ENCODE results near the gene CYB5R3. TPM values are rescaled to one million over a fixed set of nuclear protein-coding genes. Genes with fewer than 3 reads are reported as not detected.

The CYB5R3 gene
- polyA plus RNA-seq, 2 of the 4 experiments (the other 2 are of a cell fraction), result 30.8 to 51.8 TPM

- Histone ChIP-seq H3K4me2 (no peak overlapping the region), H3K27ac (no peak overlapping the region), H3K4me1 (peaks cover 4% of the 10 kb centered on the region; the same call in 2 of the 3 replicates), H3K4me3 (no peak overlapping the region), H3K9me3 (no peaks in the 10 kb centered on the region)
- ChIA-PET POLR2A (no interaction called here), CTCF (interaction anchor here (0.8 to 1.3 kb wide), 3 partner anchors 23 to 242 kb away, joined by 3 read pairs; partner anchors contain the start of gene CYB5R3)
- no peak for TF ChIP-seq JUNB (IDR thresholded peaks at IDR 0.05)
- no peak for TF ChIP-seq POLR2AphosphoS2 (conservative IDR thresholded peaks at IDR 0.05; ENCODE audit: low read length)
- TF ChIP-seq BHLHE40 (IDR thresholded peaks at IDR 0.05; ENCODE audit: low read depth, low read length), result no peak
- no peak for TF ChIP-seq USF2 (IDR thresholded peaks at IDR 0.05)
- no peak for TF ChIP-seq ESRRA (IDR thresholded peaks at IDR 0.05; ENCODE audit: borderline replicate concordance, low read length)
- no peak for TF ChIP-seq RARB (CRISPR knock-in tag; IDR thresholded peaks at IDR 0.05)
- no peak for TF ChIP-seq KDM1A (IDR thresholded peaks at IDR 0.05; ENCODE audit: low read depth)
- no peak for TF ChIP-seq ZC3H11A (IDR thresholded peaks at IDR 0.05)
- TF ChIP-seq EHMT2 (IDR thresholded peaks at IDR 0.05; ENCODE audit: low read depth), result no peak
- TF ChIP-seq MAFK (IDR thresholded peaks at IDR 0.05; ENCODE audit: partially characterized antibody), result no peak
- no peak for TF ChIP-seq CHD4 (IDR thresholded peaks at IDR 0.05; ENCODE audit: borderline replicate concordance)
- no peak for TF ChIP-seq SMC3 (IDR thresholded peaks at IDR 0.05)
- TF ChIP-seq ELK1 (IDR thresholded peaks at IDR 0.05; ENCODE audit: low read depth, low read length), result no peak
- TF ChIP-seq CEBPB (IDR thresholded peaks at IDR 0.05), result no peak
- DNase-seq (ENCODE audit: low read depth in 1 of 2, low spot score in 1 of 2) (no peak), ATAC-seq (no peak), FAIRE-seq (no peak)
- WGBS (ENCODE audit: missing lambda C conversion rate), result 100% methylated on average over 6 of the region's 7 CpGs
These were observed 22.8 kb downstream of the CYB5R3 start for GRCh38 chr22:42626431-42626830.

DNA sequence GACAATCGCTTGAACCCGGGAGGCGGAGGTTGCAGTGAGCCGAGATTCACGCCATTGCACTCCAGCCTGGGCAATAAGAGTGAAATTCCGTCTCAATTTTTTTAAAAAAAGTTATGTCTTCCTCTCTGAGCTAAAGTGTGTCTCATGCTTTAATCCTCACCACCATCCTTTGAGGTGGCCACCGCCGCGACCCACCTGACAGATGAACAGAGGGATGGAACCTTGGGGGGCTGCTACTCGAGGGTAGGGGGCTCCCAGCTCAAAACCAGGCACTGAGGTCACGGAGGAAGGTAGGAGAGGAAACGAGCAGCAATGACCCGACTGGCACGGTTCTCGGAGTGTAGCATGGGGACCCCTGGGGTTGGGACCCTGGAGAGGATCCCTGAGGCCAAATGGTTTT, 23.8 kb downstream of the CYB5R3 start:
- no peak for TF ChIP-seq RAD21 (conservative IDR thresholded peaks at IDR 0.05 in 1 of 2, IDR thresholded peaks at IDR 0.05 in 1 of 2)
- no peak for TF ChIP-seq ATOH8 (CRISPR knock-in tag; IDR thresholded peaks at IDR 0.05; ENCODE audit: low read depth)
- TF ChIP-seq CHD4 (IDR thresholded peaks at IDR 0.05; ENCODE audit: borderline replicate concordance), result no peak
- no peak for TF ChIP-seq MYC (IDR thresholded peaks at IDR 0.05; ENCODE audit: borderline replicate concordance, low read length)
- no peak for TF ChIP-seq CBX8 (IDR thresholded peaks at IDR 0.05)
- TF ChIP-seq SREBF2 (IDR thresholded peaks at IDR 0.05), result no peak
- TF ChIP-seq ESRRA (IDR thresholded peaks at IDR 0.05; ENCODE audit: borderline replicate concordance, low read length), result no peak
- no peak for TF ChIP-seq HOXB13 (CRISPR knock-in tag; IDR thresholded peaks at IDR 0.05; ENCODE audit: low read depth)
- no peak for TF ChIP-seq USF2 (IDR thresholded peaks at IDR 0.05)
- TF ChIP-seq RARB (CRISPR knock-in tag; IDR thresholded peaks at IDR 0.05), result no peak
- no peak for TF ChIP-seq ELK1 (IDR thresholded peaks at IDR 0.05; ENCODE audit: low read depth, low read length)
- no peak for TF ChIP-seq CBX2 (IDR thresholded peaks at IDR 0.05; ENCODE audit: borderline replicate concordance, low read depth)
- ChIA-PET POLR2A (no interaction called here), CTCF (no interaction called here)
- WGBS (ENCODE audit: missing lambda C conversion rate), result 84% methylated on average over 15 of the region's 15 CpGs
- ATAC-seq (no peak), DNase-seq (ENCODE audit: low read depth in 1 of 2, low spot score in 1 of 2) (no peak), FAIRE-seq (no peak)
- Histone ChIP-seq H3K4me2 (no peak overlapping the region), H3K4me1 (peaks cover 10% of the 10 kb centered on the region; the same call in 2 of the 3 replicates), H3K27ac (no peak overlapping the region), H3K9me3 (no peaks in the 10 kb centered on the region), H3K4me3 (no peak overlapping the region)
